ENCODE measurements around the gene NUCB1. TPM values are rescaled to one million over a fixed set of nuclear protein-coding genes. Genes with fewer than 3 reads are reported as not detected.

NUCB1 gene
- total and polyA plus RNA-seq, 9 of the 15 experiments (the other 6 are each of a cell fraction or from before 2014, with no cell fraction given) = 3.1 to 153 (median 71.7) TPM

- no peak for TF ChIP-seq ZNF584 (CRISPR knock-in tag; IDR thresholded peaks at IDR 0.05; ENCODE audit: low read depth)
- TF ChIP-seq ZNF407 (IDR thresholded peaks at IDR 0.05; ENCODE audit: low read depth) = no peak
- no peak for TF ChIP-seq GATAD2B (IDR thresholded peaks at IDR 0.05; ENCODE audit: borderline replicate concordance)
- peak; percentile 68 for TF ChIP-seq ZFX (CRISPR knock-in tag; IDR thresholded peaks at IDR 0.05)
- TF ChIP-seq CREB1 (IDR thresholded peaks at IDR 0.05) = no peak
- no peak for TF ChIP-seq CREB1 (CRISPR knock-in tag; IDR thresholded peaks at IDR 0.05)
- TF ChIP-seq BCLAF1 (IDR thresholded peaks at IDR 0.05; ENCODE audit: borderline replicate concordance in 1 of 2, control insufficient read depth in 1 of 2, low read depth in 2 of 2, low read length in 1 of 2) = no peak
- TF ChIP-seq ERF (CRISPR knock-in tag; IDR thresholded peaks at IDR 0.05) = no peak
- no peak for TF ChIP-seq ASH1L (IDR thresholded peaks at IDR 0.05; ENCODE audit: borderline replicate concordance, low read depth, partially characterized antibody)
- peak; percentile 62 for TF ChIP-seq ZNF384 (IDR thresholded peaks at IDR 0.05; ENCODE audit: low read depth, low read length)
- TF ChIP-seq ZNF232 (CRISPR knock-in tag; IDR thresholded peaks at IDR 0.05) = no peak
- no peak for TF ChIP-seq DIDO1 (tag; IDR thresholded peaks at IDR 0.05; ENCODE audit: low read depth)
- no peak for TF ChIP-seq MAZ (CRISPR knock-in tag; conservative IDR thresholded peaks at IDR 0.05 in 1 of 2, IDR thresholded peaks at IDR 0.05 in 1 of 2)
- TF ChIP-seq E2F8 (IDR thresholded peaks at IDR 0.05; ENCODE audit: low read depth, partially characterized antibody) = no peak
These were observed 54.0 kb downstream of the NUCB1 start (continued) for GRCh38 chr19:48953990-48954594.
